HepG2 (cell line): ENCODE data around the gene TMEM198. TPM values are rescaled to one million over a fixed set of nuclear protein-coding genes. Genes with fewer than 3 reads are reported as not detected.
A peak's percentile ranks its signal among the peaks of the same experiment; 100 is the strongest.

Experiments
- HCFC1 ChIP-seq: fragments of 150-350 bp; IDR thresholded peaks from 2 replicates; pipeline ENCODE4 v1.6.1; 2014; ENCODE audit warnings: low read depth, low read length
- JARID2 ChIP-seq: sonication (generic); formaldehyde crosslinking; IDR thresholded peaks from 2 replicates; pipeline ENCODE4 v1.8.1; 2023; ENCODE audit warnings: missing genetic modification reagents, inconsistent platforms; ENCODE audit not compliant: insufficient replicate concordance
- MEIS1 ChIP-seq: sonication (generic); formaldehyde crosslinking; IDR thresholded peaks from 2 replicates; pipeline ENCODE4 v1.9.0; 2021; ENCODE audit warnings: mild to moderate bottlenecking, missing genetic modification reagents, moderate library complexity, borderline replicate concordance
- MIER3 ChIP-seq: IDR thresholded peaks from 2 replicates; pipeline ENCODE4 v1.6.1; 2016; ENCODE audit warnings: missing compliant biosample characterization, borderline replicate concordance
- SMARCC2 ChIP-seq: fragments of 450-650 bp; IDR thresholded peaks from 2 replicates; pipeline ENCODE4 v1.6.1; 2017; ENCODE audit warnings: antibody characterized with exemption, mild to moderate bottlenecking
- TCF12 ChIP-seq, 2 experiments: fragments of 450-650 bp in 1 of 2; sonication (generic) in 1 of 2; formaldehyde crosslinking in 1 of 2; IDR thresholded peaks; 2 replicates each; pipeline versions ENCODE4 v1.6.1 to v1.8.0; 2017 to 2022; ENCODE audit warnings: antibody characterized with exemption in 1 of 2, mild to moderate bottlenecking in 1 of 2, missing genetic modification reagents in 1 of 2, moderate library complexity in 1 of 2
- TCF7 ChIP-seq: sonication (generic); IDR thresholded peaks from 2 replicates; pipeline ENCODE4 v1.6.1; 2016; ENCODE audit warnings: antibody characterized with exemption, low read depth
- ZBTB38 ChIP-seq: sonication (generic); formaldehyde crosslinking; IDR thresholded peaks from 2 replicates; pipeline ENCODE4 v1.5.1; 2020; ENCODE audit warnings: mild to moderate bottlenecking, missing genetic modification reagents
- ZIK1 ChIP-seq: sonication (generic); formaldehyde crosslinking; IDR thresholded peaks from 2 replicates; pipeline ENCODE4 v1.5.0; 2020; ENCODE audit warnings: mild to moderate bottlenecking, low read depth, missing genetic modification reagents, borderline replicate concordance
- ZMYM4 ChIP-seq: sonication (generic); formaldehyde crosslinking; IDR thresholded peaks from 2 replicates; pipeline ENCODE4 v1.8.1; 2023; ENCODE audit warnings: mild to moderate bottlenecking, missing genetic modification reagents
- ZNF180 ChIP-seq: sonication (generic); formaldehyde crosslinking; IDR thresholded peaks from 2 replicates; pipeline ENCODE4 v1.4.0; 2020; ENCODE audit warnings: low read depth, missing genetic modification reagents, borderline replicate concordance
- ZNF367 ChIP-seq: sonication (generic); formaldehyde crosslinking; IDR thresholded peaks from 2 replicates; pipeline ENCODE4 v1.4.0; 2020; ENCODE audit warnings: missing genetic modification reagents, borderline replicate concordance
- ZNF629 ChIP-seq: sonication (generic); formaldehyde crosslinking; conservative IDR thresholded peaks from 2 replicates; pipeline ENCODE4 v1.5.0; 2020; ENCODE audit warnings: missing genetic modification reagents
- ZNF672 ChIP-seq: sonication (generic); formaldehyde crosslinking; IDR thresholded peaks from 2 replicates; pipeline ENCODE4 v1.8.1; 2022; ENCODE audit warnings: missing genetic modification reagents
- ZNF749 ChIP-seq: sonication (generic); formaldehyde crosslinking; IDR thresholded peaks from 2 replicates; pipeline ENCODE4 v1.8.0; 2022; ENCODE audit warnings: mild to moderate bottlenecking, missing genetic modification reagents, moderate library complexity, borderline replicate concordance
- polyA plus RNA-seq, 8 experiments: library from polyadenylated mRNA; depleted of rRNA in 3 of 8; stranded (reverse) in 7 of 8; unstranded in 1 of 8; fragments of >200 nt; fragmentation: Illumina TruSeq in 4 of 8; extraction: Trizol in 4 of 8; gene quantifications; 2 replicates each; pipeline versions ENCODE4 v1.2.1 to v1.2.3, GENCODE V29; 2011 to 2016; ENCODE audit warnings: low read depth in 4 of 8, missing spikeins in 1 of 8, mixed read lengths in 1 of 8; ENCODE audit not compliant: insufficient read depth in 1 of 8
- total RNA-seq, 5 experiments: library from RNA; depleted of rRNA; stranded (reverse); fragments of >200 nt; fragmentation: Illumina TruSeq; extraction: Trizol; gene quantifications; 2 replicates each; pipeline ENCODE4 v1.2.3, GENCODE V29; 2016; ENCODE audit warnings: low read depth in 1 of 5
- TF ChIP-seq, protein P1 (sequence below): sonication (generic); formaldehyde crosslinking; IDR thresholded peaks from 2 replicates; pipeline ENCODE4 v1.5.0; 2020; ENCODE audit warnings: mild to moderate bottlenecking, missing genetic modification reagents
- TF ChIP-seq, protein P2 (sequence below): IDR thresholded peaks from 2 replicates; pipeline ENCODE4 v1.6.1; 2012; ENCODE audit warnings: inconsistent platforms
- TF ChIP-seq, protein P3 (sequence below): sonication (generic); formaldehyde crosslinking; IDR thresholded peaks from 2 replicates; pipeline ENCODE4 v1.4.0; 2020; ENCODE audit warnings: missing genetic modification reagents, borderline replicate concordance
- TF ChIP-seq, protein P4 (sequence below): sonication (generic); formaldehyde crosslinking; IDR thresholded peaks from 2 replicates; pipeline ENCODE4 v1.5.0; 2020; ENCODE audit warnings: mild to moderate bottlenecking, missing genetic modification reagents, moderate library complexity
- TF ChIP-seq, protein P5 (sequence below): sonication (generic); formaldehyde crosslinking; IDR thresholded peaks from 2 replicates; pipeline ENCODE4 v1.5.0; 2020; ENCODE audit warnings: missing genetic modification reagents
- TF ChIP-seq, protein P6 (sequence below): sonication (generic); formaldehyde crosslinking; IDR thresholded peaks from 2 replicates; pipeline ENCODE4 v1.5.0; 2020; ENCODE audit warnings: missing genetic modification reagents

The TMEM198 gene
- total and polyA plus RNA-seq, 2 of the 13 experiments (the other 11 are each of a cell fraction or from before 2014, with no cell fraction given): 17.3 to 23.5 TPM

DNA sequence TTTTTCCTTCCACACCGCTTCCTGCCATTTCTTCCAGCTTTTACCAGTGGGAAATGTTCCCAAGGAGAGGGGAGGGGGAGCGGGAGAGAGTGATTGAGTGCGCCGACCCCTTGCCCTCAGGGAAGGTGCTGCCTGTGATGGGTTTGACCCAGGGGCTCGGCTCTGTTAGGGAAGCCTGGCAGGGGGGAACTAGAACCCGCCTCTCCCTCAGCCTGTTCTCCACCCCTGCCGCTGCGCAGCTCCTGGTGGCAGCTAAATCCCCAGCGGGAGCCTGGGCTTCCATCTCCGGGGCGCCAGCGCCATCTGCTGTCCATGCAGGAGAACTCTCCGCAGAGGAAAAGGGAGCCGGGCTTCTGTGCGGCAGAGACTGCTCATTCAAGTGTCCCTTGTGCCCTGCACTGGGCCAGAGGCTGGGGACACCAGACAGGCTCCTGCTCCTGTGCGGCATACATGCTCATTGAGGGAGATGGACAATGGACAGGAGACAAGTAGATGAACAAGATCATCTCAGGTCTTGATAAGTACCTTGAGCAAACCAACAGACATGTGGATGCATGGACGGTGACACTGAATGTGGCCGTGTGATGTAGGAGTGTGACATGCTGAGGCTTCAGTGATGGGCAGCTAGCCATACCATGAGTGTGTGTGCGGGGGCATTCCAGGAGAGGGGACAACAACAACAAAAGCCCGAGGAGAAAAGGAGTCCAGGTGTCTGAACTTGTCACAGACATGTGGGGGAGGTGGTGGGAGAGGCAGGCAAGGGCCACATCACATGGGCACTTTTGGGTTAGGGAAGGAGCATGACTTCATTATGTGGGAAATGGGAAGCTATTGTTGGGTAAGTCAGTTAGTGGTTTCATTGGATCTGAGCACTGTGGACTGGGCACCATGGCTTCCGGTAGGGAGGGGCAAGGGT is 13.5 kb upstream of the TMEM198 start (continued):
- TF ChIP-seq ZNF749 (no peak), ZNF367 (no peak), ZNF180 (CRISPR knock-in tag) (no peak), JARID2 (no peak), SMARCC2 (no peak), TCF7 (no peak), ZBTB38 (peak; percentile 46; the same call in 1 of the 2 replicates), ZNF672 (CRISPR knock-in tag) (no peak), HCFC1 (no peak), MIER3 (CRISPR knock-in tag) (0 out of 2 replicates have a peak, but pooled peaks have one; percentile 62), ZMYM4 (CRISPR knock-in tag) (peak; percentile 60; the same call in 1 of the 2 replicates), TCF12 (IDR thresholded peaks at IDR 0.05) (no peak), TCF12 (CRISPR knock-in tag; IDR thresholded peaks at IDR 0.05) (no peak), ZIK1 (no peak), ZNF629 (CRISPR knock-in tag) (no peak), MEIS1 (CRISPR knock-in tag) (no peak)
- TF ChIP-seq, protein P1, sequence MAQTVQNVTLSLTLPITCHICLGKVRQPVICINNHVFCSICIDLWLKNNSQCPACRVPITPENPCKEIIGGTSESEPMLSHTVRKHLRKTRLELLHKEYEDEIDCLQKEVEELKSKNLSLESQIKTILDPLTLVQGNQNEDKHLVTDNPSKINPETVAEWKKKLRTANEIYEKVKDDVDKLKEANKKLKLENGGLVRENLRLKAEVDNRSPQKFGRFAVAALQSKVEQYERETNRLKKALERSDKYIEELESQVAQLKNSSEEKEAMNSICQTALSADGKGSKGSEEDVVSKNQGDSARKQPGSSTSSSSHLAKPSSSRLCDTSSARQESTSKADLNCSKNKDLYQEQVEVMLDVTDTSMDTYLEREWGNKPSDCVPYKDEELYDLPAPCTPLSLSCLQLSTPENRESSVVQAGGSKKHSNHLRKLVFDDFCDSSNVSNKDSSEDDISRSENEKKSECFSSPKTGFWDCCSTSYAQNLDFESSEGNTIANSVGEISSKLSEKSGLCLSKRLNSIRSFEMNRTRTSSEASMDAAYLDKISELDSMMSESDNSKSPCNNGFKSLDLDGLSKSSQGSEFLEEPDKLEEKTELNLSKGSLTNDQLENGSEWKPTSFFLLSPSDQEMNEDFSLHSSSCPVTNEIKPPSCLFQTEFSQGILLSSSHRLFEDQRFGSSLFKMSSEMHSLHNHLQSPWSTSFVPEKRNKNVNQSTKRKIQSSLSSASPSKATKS (CRISPR knock-in tag): no peak
- TF ChIP-seq, protein P2, sequence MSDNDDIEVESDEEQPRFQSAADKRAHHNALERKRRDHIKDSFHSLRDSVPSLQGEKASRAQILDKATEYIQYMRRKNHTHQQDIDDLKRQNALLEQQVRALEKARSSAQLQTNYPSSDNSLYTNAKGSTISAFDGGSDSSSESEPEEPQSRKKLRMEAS: peak; percentile 46; the same call in 1 of the 2 replicates
- TF ChIP-seq, protein P3, sequence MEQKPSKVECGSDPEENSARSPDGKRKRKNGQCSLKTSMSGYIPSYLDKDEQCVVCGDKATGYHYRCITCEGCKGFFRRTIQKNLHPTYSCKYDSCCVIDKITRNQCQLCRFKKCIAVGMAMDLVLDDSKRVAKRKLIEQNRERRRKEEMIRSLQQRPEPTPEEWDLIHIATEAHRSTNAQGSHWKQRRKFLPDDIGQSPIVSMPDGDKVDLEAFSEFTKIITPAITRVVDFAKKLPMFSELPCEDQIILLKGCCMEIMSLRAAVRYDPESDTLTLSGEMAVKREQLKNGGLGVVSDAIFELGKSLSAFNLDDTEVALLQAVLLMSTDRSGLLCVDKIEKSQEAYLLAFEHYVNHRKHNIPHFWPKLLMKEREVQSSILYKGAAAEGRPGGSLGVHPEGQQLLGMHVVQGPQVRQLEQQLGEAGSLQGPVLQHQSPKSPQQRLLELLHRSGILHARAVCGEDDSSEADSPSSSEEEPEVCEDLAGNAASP (CRISPR knock-in tag): peak; percentile 60; the same call in 1 of the 2 replicates
- TF ChIP-seq, protein P4, sequence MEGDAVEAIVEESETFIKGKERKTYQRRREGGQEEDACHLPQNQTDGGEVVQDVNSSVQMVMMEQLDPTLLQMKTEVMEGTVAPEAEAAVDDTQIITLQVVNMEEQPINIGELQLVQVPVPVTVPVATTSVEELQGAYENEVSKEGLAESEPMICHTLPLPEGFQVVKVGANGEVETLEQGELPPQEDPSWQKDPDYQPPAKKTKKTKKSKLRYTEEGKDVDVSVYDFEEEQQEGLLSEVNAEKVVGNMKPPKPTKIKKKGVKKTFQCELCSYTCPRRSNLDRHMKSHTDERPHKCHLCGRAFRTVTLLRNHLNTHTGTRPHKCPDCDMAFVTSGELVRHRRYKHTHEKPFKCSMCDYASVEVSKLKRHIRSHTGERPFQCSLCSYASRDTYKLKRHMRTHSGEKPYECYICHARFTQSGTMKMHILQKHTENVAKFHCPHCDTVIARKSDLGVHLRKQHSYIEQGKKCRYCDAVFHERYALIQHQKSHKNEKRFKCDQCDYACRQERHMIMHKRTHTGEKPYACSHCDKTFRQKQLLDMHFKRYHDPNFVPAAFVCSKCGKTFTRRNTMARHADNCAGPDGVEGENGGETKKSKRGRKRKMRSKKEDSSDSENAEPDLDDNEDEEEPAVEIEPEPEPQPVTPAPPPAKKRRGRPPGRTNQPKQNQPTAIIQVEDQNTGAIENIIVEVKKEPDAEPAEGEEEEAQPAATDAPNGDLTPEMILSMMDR (CRISPR knock-in tag): peak; percentile 99
- TF ChIP-seq, protein P5, sequence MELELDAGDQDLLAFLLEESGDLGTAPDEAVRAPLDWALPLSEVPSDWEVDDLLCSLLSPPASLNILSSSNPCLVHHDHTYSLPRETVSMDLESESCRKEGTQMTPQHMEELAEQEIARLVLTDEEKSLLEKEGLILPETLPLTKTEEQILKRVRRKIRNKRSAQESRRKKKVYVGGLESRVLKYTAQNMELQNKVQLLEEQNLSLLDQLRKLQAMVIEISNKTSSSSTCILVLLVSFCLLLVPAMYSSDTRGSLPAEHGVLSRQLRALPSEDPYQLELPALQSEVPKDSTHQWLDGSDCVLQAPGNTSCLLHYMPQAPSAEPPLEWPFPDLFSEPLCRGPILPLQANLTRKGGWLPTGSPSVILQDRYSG: no peak
- TF ChIP-seq, protein P6, sequence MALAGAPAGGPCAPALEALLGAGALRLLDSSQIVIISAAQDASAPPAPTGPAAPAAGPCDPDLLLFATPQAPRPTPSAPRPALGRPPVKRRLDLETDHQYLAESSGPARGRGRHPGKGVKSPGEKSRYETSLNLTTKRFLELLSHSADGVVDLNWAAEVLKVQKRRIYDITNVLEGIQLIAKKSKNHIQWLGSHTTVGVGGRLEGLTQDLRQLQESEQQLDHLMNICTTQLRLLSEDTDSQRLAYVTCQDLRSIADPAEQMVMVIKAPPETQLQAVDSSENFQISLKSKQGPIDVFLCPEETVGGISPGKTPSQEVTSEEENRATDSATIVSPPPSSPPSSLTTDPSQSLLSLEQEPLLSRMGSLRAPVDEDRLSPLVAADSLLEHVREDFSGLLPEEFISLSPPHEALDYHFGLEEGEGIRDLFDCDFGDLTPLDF (CRISPR knock-in tag): no peak
